ENCODE data around the gene QSOX1.

QSOX1 gene

GRCh38 chr1:180170546-180171151 lies 16.0 kb downstream of the QSOX1 start:
- no peak for DNase-seq (ENCODE audit: low spot score)

- no peak for DNase-seq (ENCODE audit: low spot score)
These were observed 17.0 kb downstream of the QSOX1 start for GRCh38 chr1:180171691-180172090.

DNA sequence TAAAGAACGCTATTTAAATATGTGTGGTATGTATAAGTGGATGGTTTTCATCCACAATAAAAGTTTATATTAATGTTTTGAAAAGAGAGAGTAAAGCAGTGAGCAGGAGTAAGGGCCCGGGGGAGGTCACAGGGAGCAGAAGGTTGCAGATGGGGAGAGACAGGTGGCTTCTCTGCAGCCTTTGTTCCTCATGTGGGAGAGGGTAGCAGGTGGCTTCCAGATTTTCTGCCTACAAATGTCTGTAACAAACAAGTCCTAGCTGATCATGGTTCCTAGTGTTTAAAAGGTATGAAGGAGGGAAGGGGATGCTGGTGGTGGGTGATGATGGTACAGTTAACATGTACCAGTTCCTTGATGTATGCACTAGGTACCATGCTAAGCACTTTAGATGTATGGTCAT lies 18.8 kb downstream of the QSOX1 start:
- no peak for DNase-seq (ENCODE audit: low spot score)

DNA sequence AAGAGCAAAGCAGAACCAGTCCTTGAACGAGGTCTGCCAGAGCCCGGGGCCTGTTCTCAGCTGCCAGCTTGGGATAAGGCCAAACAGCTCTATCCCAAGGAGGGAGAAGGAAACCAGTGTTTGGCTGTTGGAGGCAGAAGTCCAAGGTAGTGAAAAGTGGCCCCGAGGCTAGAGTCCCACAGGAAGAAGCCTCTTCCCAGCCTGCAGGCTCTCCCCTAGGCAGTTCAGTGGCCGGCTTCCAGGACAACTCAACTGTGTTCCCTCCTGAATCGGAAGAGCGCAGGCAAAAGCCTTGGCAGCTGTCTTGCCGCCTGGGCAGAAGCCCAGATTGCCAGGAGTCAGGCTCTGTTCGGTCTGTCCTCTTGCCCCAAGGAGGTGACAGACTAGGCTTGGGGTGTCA lies 19.3 kb downstream of the QSOX1 start:
- no peak for DNase-seq (ENCODE audit: low spot score)

DNA sequence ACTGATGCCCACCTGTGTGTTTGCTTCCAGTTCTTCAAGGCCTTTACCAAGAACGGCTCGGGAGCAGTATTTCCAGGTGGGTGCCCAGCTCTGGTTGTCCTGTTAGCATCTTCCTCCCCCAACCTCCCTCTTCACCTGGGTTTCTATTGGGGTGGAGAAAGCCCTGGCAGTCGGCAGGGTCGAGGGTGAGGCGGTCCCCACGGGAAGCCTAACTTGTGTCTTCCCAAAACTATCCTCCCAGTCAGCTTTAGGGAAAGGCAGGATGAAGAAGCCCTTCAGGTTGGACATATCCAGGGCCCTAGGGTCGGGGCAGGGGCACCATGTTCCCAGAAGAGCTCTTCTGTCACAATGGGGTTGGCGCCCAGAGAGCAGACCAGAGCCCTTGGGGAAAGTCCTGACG lies 20.6 kb downstream of the QSOX1 start:
- no peak for DNase-seq (ENCODE audit: low spot score)

DNA sequence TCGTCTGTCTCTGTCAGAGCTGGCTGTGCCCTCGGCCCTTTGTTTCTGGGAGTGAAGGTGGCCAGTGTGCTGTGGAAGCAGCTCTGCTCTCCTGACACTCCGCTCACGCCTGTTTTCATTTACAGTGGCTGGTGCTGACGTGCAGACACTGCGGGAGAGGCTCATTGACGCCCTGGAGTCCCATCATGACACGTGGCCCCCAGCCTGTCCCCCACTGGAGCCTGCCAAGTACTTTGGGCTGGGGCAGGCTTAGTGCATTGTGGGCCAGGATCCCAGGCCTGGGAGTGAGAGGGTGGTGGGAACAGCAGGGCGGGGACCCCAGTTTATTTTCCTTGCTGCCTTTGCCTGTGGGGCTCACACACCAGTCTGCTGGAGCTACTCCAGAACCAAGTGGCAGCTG lies 21.1 kb downstream of the QSOX1 start:
- no peak for DNase-seq (ENCODE audit: low spot score)

- no peak for DNase-seq (ENCODE audit: low spot score)
These were observed 22.3 kb downstream of the QSOX1 start for GRCh38 chr1:180176965-180177364.

- no peak for DNase-seq (ENCODE audit: low spot score)
These were observed 23.3 kb downstream of the QSOX1 start for GRCh38 chr1:180177931-180178330.

GRCh38 chr1:180178511-180179161 lies 24.0 kb downstream of the QSOX1 start:
- DNase-seq (ENCODE audit: low spot score), result peak; percentile 79

GRCh38 chr1:180179162-180179957 lies 24.7 kb downstream of the QSOX1 start:
- no peak for DNase-seq (ENCODE audit: low spot score)

DNA sequence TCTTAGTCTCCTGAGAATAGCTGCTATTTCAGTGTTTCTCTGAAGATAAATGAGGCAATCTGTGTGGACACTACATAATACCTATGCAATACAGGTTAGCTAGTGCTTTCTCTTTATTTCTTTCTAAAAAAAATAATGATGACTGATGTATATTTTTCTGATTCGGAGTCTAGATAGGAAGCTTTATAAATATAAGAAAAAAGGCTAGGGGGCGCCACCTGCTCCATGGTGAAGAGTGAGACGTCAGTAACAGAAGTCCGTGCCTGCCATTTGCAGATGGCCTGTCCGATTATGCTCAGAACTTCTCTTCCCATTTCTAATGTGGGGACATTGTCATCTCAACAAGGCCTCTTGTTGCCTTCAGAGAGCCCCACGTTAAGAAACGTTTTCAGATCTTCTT lies 26.4 kb downstream of the QSOX1 start:
- no peak for DNase-seq (ENCODE audit: low spot score)

DNA sequence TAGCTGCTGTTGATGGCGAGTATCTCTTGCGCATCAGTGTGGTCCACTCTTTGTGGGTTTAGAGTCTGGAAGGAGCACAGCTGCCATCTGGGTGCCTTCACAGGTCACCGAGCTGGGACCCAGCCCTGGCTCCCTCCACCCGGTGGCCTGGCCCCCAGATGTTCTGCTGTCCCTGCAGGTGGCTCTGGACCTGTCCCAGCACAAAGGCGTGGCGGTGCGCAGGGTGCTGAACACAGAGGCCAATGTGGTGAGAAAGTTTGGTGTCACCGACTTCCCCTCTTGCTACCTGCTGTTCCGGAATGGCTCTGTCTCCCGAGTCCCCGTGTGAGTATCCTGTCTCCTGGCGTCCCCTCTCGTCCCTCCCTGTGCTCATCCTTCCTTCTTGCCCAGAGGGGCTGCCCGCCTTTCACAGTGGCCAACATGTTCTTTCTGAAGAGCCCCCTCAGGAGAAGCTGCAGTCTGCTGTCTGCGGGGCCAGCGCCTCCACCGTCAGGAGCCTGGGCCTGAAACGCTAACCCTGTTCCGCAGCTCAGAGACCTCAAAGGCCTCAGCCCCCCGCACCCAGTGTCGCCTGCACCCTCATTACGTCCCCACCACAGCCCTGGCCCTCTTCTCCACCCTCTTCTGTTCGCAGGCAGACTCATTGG lies 27.4 kb downstream of the QSOX1 start:
- DNase-seq (ENCODE audit: low spot score), result no peak

DNA sequence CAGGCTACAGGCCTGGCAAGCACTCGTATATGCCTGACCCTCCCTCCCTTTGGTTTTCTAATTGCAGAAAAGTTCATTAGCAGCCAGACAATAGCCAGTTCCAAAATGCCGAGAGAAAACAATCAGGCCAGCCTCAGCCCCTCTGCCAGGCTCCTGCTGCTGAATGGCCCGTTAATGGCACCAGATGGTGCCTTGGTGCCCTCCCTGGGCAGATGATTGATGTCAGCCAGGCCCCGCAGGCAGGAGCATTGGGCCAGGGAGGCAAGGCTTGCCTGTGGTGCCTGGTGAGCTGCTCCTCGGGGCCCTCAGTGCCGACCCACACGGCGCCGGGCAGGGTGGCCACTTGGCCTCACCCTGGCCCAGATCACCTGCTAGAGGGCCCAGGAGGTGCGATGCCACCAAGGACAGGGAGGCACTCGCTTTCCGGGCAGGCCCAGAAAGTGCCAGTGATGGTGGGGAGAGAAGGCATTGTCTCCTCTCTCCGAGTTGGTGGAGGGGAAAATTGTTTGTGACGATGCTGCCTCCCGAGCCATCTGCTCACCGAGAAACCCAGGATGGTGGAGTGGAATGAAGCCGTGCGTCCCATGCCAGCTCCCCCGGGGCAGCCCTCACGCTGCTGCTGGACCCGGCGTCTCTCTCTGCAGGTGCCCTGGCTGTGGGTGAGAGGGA lies 28.1 kb downstream of the QSOX1 start:
- no peak for DNase-seq (ENCODE audit: low spot score)

- DNase-seq (ENCODE audit: low spot score), result no peak
These were observed 28.8 kb downstream of the QSOX1 start for GRCh38 chr1:180183426-180183825.

DNA sequence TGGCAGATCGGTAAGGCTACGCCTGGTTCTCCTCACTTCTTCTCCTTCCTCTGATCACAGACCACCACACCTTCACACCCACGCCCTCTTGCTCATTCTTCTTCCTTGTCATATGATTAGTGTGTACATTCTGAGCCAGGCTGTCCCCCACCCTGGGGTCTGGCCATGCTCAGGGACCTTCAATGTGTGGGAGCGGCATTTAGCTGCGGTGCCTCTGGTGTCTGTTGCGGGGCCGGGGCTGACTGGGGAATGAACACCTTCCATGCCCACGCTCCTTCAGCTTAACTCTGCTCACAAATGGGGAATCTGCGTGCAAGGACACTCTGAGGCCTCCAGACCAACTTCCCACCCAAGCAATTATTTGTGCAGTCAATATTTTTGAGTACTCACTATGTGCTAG lies 29.4 kb downstream of the QSOX1 start:
- DNase-seq (ENCODE audit: low spot score), result no peak

DNA sequence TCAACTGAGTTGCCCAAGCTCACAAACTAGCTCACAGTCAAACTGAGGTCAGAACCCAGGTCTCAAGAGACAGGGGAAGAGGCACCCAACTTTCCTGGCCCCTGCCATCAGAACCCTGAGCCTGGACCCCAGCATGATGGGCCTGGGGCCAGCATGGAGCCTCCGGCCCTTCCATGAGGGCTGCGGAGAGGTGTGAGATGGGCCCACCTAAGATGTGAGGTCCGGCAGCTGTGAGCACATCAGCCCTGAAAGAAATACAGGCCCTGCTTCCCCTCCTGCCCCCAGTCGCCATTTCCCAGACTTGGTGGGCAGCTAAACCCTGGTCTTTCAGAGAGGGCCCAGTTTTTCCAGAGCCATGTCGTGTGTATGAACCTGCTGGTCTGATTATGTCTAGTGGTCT lies 30.6 kb downstream of the QSOX1 start:
- DNase-seq (ENCODE audit: low spot score), result no peak

GRCh38 chr1:180185971-180186645 lies 31.4 kb downstream of the QSOX1 start:
- no peak for DNase-seq (ENCODE audit: low spot score)

- DNase-seq (ENCODE audit: low spot score), result no peak
These were observed 32.2 kb downstream of the QSOX1 start for GRCh38 chr1:180186831-180187230.

DNA sequence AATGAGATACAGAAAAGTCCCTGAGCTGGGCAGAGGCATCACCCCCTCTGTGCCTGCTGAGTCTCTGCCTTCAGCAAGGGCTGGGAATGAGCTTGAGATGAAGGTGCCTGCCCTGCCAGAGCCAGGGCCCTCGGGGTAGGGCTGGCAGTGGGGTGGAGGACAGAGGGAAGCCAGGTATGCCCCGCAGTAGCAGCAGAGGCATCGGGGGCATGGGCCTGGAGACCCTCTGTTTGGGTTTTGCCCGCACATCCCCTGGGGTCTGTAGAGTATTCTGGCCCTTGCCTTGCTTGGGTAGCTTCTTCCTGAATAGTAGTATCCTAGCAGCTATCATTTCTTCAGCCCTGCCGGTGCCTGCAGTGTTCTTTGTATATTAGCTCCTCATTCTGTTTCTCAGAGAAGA lies 33.0 kb downstream of the QSOX1 start:
- no peak for DNase-seq (ENCODE audit: low spot score)

- no peak for DNase-seq (ENCODE audit: low spot score)
These were observed 33.4 kb downstream of the QSOX1 start for GRCh38 chr1:180188091-180188506.

DNA sequence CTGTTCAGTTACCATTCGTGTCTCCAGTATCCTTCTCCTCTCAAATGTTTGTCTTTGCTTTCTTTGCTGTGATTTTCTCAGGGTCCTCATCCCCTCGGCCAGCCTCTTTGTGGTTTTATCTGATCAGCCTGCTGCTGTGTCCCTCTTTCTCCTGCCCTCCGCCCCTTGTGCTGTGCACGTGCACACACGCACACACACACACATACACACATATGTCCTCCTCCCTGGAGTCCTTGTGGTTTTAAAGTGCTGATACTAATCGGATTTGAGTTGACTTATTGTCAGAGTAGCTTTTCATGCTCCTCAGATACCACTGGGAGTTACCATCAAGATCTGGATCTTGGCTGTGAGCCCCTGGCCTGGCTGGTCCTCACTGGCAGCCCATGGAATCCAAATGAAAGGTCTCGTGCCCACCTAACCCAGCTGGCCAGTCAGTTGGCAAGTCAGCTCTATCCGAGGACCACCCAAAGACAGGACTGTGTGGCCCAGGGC lies 34.1 kb downstream of the QSOX1 start:
- no peak for DNase-seq (ENCODE audit: low spot score)

DNA sequence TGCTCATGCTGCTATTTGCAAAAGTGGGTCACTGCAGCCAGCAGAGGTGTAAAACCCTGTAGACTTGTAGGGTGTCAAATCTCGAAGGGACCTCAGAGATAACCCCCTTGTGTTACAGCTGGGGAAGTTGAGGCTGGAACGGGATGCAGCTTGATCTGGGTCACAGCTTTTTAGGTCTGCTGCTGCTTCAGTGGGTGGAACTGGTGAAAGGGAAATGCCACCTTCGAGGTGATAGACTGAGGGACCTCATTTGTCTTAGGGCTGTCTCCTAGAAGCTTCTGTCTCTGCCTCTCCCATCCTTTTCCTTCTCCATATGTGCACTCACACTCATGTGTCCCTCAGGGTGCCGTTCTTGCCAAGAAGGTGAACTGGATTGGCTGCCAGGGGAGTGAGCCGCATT lies 35.4 kb downstream of the QSOX1 start:
- DNase-seq (ENCODE audit: low spot score), result no peak

All from germinal center (tissue), 1 donor.